A549 (cell line): Measurements from ENCODE around the gene AMDHD1. TPM values are rescaled to one million over a fixed set of nuclear protein-coding genes. Genes with fewer than 3 reads are reported as not detected.

ENCODE experiments used
- ATAC-seq, 2 experiments: fragments of 200-7000 bp in 1 of 2; fragments of >200 bp in 1 of 2; cut with Nextera tagmentation in 1 of 2; cut with Tn5 transposase in 1 of 2; 3 replicates each; pipeline versions ENCODE4 v1.8.0 to v1.9.1; 2018 to 2020; ENCODE audit warnings: mild to moderate bottlenecking in 1 of 2, moderate library complexity in 1 of 2
- CTCF ChIA-PET: fragments of 300-600 bp; sonication (Branson Sonifier 250); formaldehyde crosslinking; extraction: SDS; loops from one replicate; lab custom pipeline; 2021; ENCODE audit warnings: antibody characterized with exemption, inconsistent platforms; lab: Yijun Ruan, JAX
- POLR2A ChIA-PET: fragments of 350-600 bp; formaldehyde crosslinking; extraction: SDS; loops from one replicate; lab custom pipeline; 2021; ENCODE audit warnings: antibody characterized with exemption, inconsistent platforms; lab: Yijun Ruan, JAX
- DNase-seq, 2 experiments: peaks; one replicate each; pipeline versions ENCODE4 v3.0.0 to v3.0.0-alpha.2; 2011 to 2016; ENCODE audit warnings: low read depth in 1 of 2, low spot score in 1 of 2
- FAIRE-seq: peaks from 2 replicates; lab custom pipeline; 2011; peaks lifted over from hg19 to GRCh38; lab: Jason Lieb, UNC
- H3K27ac ChIP-seq, 2 experiments: fragments of >200 bp; sonication (Bioruptor Twin); formaldehyde crosslinking; 3 replicates each; pipeline ENCODE4 v1.5.1; 2016 to 2017
- H3K4me1 ChIP-seq: fragments of >200 bp; sonication (Bioruptor Twin); formaldehyde crosslinking; 3 replicates; pipeline ENCODE4 v1.6.1; 2016
- H3K4me2 ChIP-seq: fragments of >200 bp; sonication (Bioruptor Twin); formaldehyde crosslinking; 3 replicates; pipeline ENCODE4 v1.6.1; 2016
- H3K4me3 ChIP-seq: fragments of >200 bp; sonication (Bioruptor Twin); formaldehyde crosslinking; 3 replicates; pipeline ENCODE4 v1.5.1; 2016
- H3K9me3 ChIP-seq: fragments of >200 bp; sonication (Bioruptor Twin); formaldehyde crosslinking; 3 replicates; pipeline ENCODE4 v1.6.1; 2016
- ATOH8 ChIP-seq: fragments of 250-450 bp; sonication (Bioruptor Pico); IDR thresholded peaks from 2 replicates; pipeline ENCODE4 v1.5.0; 2020; ENCODE audit warnings: low read depth, mild to moderate bottlenecking, moderate library complexity
- BHLHE40 ChIP-seq: IDR thresholded peaks from 2 replicates; pipeline ENCODE4 v1.6.1; 2012; ENCODE audit warnings: low read depth, low read length, inconsistent platforms
- CHD2 ChIP-seq: fragments of 150-350 bp; IDR thresholded peaks from 2 replicates; pipeline ENCODE4 v1.6.1; 2014; ENCODE audit warnings: low read length; ENCODE audit not compliant: partially characterized antibody
- CHD4 ChIP-seq: fragments of 200-600 bp; sonication (generic); IDR thresholded peaks from 2 replicates; pipeline ENCODE4 v1.6.1; 2016; ENCODE audit warnings: antibody characterized with exemption, mild to moderate bottlenecking, borderline replicate concordance
- CTCF ChIP-seq: fragments of >200 bp; sonication (Bioruptor Twin); formaldehyde crosslinking; IDR thresholded peaks from 3 replicates; pipeline ENCODE4 v1.5.1; 2016
- EHF ChIP-seq: fragments of 250-450 bp; sonication (Bioruptor Pico); IDR thresholded peaks from 2 replicates; pipeline ENCODE4 v1.5.0; 2020; ENCODE audit warnings: mild to moderate bottlenecking
- EHMT2 ChIP-seq: fragments of 200-600 bp; sonication (generic); IDR thresholded peaks from 2 replicates; pipeline ENCODE4 v1.6.1; 2016; ENCODE audit warnings: antibody characterized with exemption, low read depth, mild to moderate bottlenecking, moderate library complexity
- ESRRA ChIP-seq: fragments of 150-350 bp; IDR thresholded peaks from 2 replicates; pipeline ENCODE4 v1.6.1; 2014; ENCODE audit warnings: mild to moderate bottlenecking, low read length, borderline replicate concordance
- HOXB5 ChIP-seq: fragments of 250-450 bp; sonication (Bioruptor Pico); IDR thresholded peaks from 2 replicates; pipeline ENCODE4 v1.5.0; 2020; ENCODE audit warnings: mild to moderate bottlenecking, moderate library complexity
- POLR2A ChIP-seq: IDR thresholded peaks from 2 replicates; pipeline ENCODE4 v1.6.1; 2012; ENCODE audit warnings: mild to moderate bottlenecking, low read length
- RFX5 ChIP-seq: fragments of 450-650 bp; IDR thresholded peaks from 2 replicates; pipeline ENCODE4 v1.7.1; 2014; ENCODE audit warnings: antibody characterized with exemption, mild to moderate bottlenecking, moderate library complexity
- WGBS: methylation state at CpG from one replicate; pipeline ENCODE4 v1.1.6; 2017; ENCODE audit errors: missing lambda C conversion rate; 5-methylcytosine and 5-hydroxymethylcytosine counted together
- polyA minus RNA-seq: library from RNA; depleted of rRNA, polyadenylated mRNA; stranded (reverse); fragments of >200 nt; gene quantifications from 2 replicates; pipeline ENCODE4 v1.2.3, GENCODE V29; 2011; rRNA and poly(A)+ RNA removed
- polyA plus RNA-seq, 4 experiments: library from polyadenylated mRNA; depleted of rRNA in 3 of 4; stranded (reverse); fragments of >200 nt; fragmentation: RNase III in 1 of 4; extraction: RNeasy Plus Mini Kit Qiagen cat#74134 plus additional on column Dnase treatment in 1 of 4; gene quantifications; 2 replicates in 3 of 4; 3 replicates in 1 of 4; pipeline ENCODE4 v1.2.3, GENCODE V29; 2011 to 2017
- TF ChIP-seq, protein P1 (sequence below): fragments of 200-600 bp; sonication (generic); IDR thresholded peaks from 2 replicates; pipeline ENCODE4 v1.6.1; 2016; ENCODE audit warnings: antibody characterized with exemption, mild to moderate bottlenecking, moderate library complexity
- TF ChIP-seq, protein P2 (sequence below): IDR thresholded peaks from 2 replicates; pipeline ENCODE4 v1.6.1; 2012

AMDHD1 gene
- polyA plus RNA-seq (2011; rRNA removed), result 7.7 and 8.8 TPM in 2 replicates
- polyA plus RNA-seq (2012; cell fraction: cytosol; rRNA removed), result 3.7 and 4.7 TPM in 2 replicates
- 4.2 and 6.4 TPM in 2 replicates for polyA plus RNA-seq (2012; cell fraction: nucleus; rRNA removed)
- polyA plus RNA-seq (2017; fragmentation: RNase III; extraction: RNeasy Plus Mini Kit Qiagen cat#74134 plus additional on column Dnase treatment), result 3.5 to 4.1 TPM (median 4.1 TPM) in 3 replicates
- 3.8 and 4.4 TPM in 2 replicates for polyA minus RNA-seq

DNA sequence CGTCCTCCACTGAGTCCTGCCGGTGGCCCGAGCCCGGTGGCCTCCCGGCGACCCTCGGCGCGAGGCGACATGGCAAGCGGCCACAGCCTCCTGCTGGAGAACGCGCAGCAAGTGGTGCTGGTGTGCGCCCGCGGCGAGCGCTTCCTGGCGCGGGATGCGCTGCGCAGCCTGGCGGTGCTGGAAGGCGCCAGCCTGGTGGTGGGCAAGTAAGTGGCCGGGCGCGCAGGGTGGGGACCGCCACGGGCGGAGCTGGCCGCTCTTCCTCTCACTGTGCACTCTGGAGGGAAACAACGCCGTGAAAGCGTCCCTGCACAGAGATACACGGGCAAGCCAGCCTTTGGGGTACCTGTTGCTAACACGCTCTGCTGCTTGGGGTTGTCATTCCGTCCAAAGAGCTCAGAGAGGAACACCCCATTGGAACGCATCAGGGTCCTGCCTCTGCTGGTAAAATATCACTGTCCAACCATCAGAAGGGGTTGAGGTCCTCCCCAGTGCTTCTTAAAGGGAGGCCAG lies at the start of gene AMDHD1:
Gene AMDHD1 (plus strand): TSS at position 2 of the 513 bp plus-strand sequence. CDS start 68 bp downstream, at position 70.
- no peak for FAIRE-seq
- peaks cover 25% of the 10 kb centered on the region for H3K4me1 ChIP-seq
- TF ChIP-seq EHF, result no peak
- peak; percentile 52; the same call in 1 of the 2 replicates for TF ChIP-seq POLR2A
- TF ChIP-seq, all 56 proteins: peak for 1
- peak; percentile 80 to 81 for DNase-seq
- CTCF ChIA-PET, result interaction anchor here (0.8 to 6.7 kb wide), 11 partner anchors 8 to 360 kb away, joined by 3 to 46 read pairs (median 5); no protein-coding TSS in a partner anchor
- ATAC-seq, result peak; percentile 86 to 89
- Histone ChIP-seq H3K4me3 (peak within 1 kb of the TSS; percentile 82), H3K4me2 (peak within 1 kb of the TSS; percentile 99), H3K9me3 (no peaks in the 10 kb centered on the region), H3K27ac (peak within 1 kb of the TSS; percentile 96 to 99)
- WGBS, result 2% methylated on average over 12 of the region's 38 CpGs
- POLR2A ChIA-PET, result interaction anchor here (0.5 to 2.3 kb wide), 13 partner anchors 10 to 469 kb away, joined by 3 to 28 read pairs (median 5); partner anchors contain the start of genes CDK17, LTA4H, METAP2 and SNRPF

DNA sequence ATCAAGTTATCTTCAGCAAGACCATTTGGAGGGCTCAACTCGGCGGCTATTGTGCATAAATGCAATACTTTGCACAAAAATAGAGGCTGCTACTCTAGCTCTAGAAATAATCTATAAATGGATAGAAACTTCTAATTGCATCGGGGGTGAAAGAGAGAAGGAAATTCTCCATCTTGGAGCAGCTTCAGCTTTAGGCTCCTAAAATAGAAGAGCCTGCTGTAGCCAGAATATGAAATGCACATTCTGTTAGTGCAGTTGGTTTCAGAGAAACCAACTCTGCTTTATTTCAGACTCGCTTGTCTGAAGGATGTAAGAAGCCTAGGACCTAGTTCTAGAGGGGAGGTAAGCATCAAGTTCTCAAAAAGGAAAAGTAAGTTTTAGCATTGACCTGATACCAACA lies 46.3 kb upstream of the AMDHD1 start:
- no peak overlapping the region for H3K4me3 ChIP-seq
- H3K27ac ChIP-seq, result no peak overlapping the region
- H3K9me3 ChIP-seq, result peaks cover 9% of the 10 kb centered on the region; the same call in 2 of the 3 replicates
- ChIA-PET CTCF (interaction anchor here (1.2 to 4.1 kb wide), 2 partner anchors 21 to 47 kb away, joined by 3 to 16 read pairs; no protein-coding TSS in a partner anchor), POLR2A (no interaction called here)
- H3K4me1 ChIP-seq, result no peaks in the 10 kb centered on the region
- 74% methylated on average over 4 of the region's 4 CpGs for WGBS
- FAIRE-seq (peak; percentile 65), ATAC-seq (no peak), DNase-seq (no peak)
- TF ChIP-seq EHMT2 (no peak), EHF (no peak), HOXB5 (CRISPR knock-in tag) (no peak), CHD4 (no peak)
- TF ChIP-seq, protein P1, sequence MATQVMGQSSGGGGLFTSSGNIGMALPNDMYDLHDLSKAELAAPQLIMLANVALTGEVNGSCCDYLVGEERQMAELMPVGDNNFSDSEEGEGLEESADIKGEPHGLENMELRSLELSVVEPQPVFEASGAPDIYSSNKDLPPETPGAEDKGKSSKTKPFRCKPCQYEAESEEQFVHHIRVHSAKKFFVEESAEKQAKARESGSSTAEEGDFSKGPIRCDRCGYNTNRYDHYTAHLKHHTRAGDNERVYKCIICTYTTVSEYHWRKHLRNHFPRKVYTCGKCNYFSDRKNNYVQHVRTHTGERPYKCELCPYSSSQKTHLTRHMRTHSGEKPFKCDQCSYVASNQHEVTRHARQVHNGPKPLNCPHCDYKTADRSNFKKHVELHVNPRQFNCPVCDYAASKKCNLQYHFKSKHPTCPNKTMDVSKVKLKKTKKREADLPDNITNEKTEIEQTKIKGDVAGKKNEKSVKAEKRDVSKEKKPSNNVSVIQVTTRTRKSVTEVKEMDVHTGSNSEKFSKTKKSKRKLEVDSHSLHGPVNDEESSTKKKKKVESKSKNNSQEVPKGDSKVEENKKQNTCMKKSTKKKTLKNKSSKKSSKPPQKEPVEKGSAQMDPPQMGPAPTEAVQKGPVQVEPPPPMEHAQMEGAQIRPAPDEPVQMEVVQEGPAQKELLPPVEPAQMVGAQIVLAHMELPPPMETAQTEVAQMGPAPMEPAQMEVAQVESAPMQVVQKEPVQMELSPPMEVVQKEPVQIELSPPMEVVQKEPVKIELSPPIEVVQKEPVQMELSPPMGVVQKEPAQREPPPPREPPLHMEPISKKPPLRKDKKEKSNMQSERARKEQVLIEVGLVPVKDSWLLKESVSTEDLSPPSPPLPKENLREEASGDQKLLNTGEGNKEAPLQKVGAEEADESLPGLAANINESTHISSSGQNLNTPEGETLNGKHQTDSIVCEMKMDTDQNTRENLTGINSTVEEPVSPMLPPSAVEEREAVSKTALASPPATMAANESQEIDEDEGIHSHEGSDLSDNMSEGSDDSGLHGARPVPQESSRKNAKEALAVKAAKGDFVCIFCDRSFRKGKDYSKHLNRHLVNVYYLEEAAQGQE, result no peak
- H3K4me2 ChIP-seq, result no peak overlapping the region

GRCh38 chr12:95898081-95898480 lies 45.0 kb upstream of the AMDHD1 start:
- 25% methylated on average over 4 of the region's 4 CpGs for WGBS
- POLR2A ChIA-PET, result no interaction called here

DNA sequence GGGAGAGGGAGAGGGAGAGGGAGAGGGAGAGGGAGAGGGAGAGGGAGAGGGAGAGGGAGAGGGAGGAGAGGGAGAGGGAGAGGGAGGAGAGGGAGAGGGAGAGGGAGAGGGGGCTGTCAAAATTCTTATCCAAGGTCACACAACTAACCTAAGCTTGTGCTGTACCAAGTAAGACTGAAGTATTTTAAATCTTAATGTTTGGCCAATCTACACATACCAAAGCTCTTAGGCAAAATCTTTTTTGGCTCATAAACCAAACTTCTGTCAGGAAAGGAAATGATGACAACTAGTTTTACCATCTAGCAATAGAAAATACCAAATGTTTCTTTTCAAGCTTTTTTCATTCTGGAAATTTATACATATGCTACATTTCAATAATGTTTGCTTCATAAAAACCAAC lies 34.6 kb upstream of the AMDHD1 start:
- TF ChIP-seq HOXB5 (CRISPR knock-in tag) (no peak), CTCF (no peak), RFX5 (no peak), ATOH8 (no peak)
- ATAC-seq, result no peak
- ChIA-PET POLR2A (no interaction called here), CTCF (interaction anchor here (1.3 kb wide), 1 partner anchor 10 kb away, joined by 5 read pairs; no protein-coding TSS in a partner anchor)
- FAIRE-seq, result peak; percentile 18
- Histone ChIP-seq H3K4me2 (no peak overlapping the region), H3K9me3 (peaks cover 9% of the 10 kb centered on the region; the same call in 2 of the 3 replicates), H3K4me3 (no peak overlapping the region), H3K27ac (no peak overlapping the region), H3K4me1 (no peaks in the 10 kb centered on the region)
- no peak for DNase-seq

More at GRCh38 chr12:95898081-95898480, 45.0 kb upstream of the AMDHD1 start:
- no peak overlapping the region for H3K4me2 ChIP-seq
- H3K9me3 ChIP-seq, result peaks cover 16% of the 10 kb centered on the region; the same call in 2 of the 3 replicates
- no peak overlapping the region for H3K27ac ChIP-seq
- no peak for ATAC-seq
- H3K4me3 ChIP-seq, result no peak overlapping the region
- no peak for DNase-seq
- TF ChIP-seq BHLHE40 (no peak), ESRRA (no peak), POLR2A (no peak), CHD2 (no peak), CHD4 (no peak)
- TF ChIP-seq, protein P2, sequence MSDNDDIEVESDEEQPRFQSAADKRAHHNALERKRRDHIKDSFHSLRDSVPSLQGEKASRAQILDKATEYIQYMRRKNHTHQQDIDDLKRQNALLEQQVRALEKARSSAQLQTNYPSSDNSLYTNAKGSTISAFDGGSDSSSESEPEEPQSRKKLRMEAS, result no peak
- no peaks in the 10 kb centered on the region for H3K4me1 ChIP-seq
- CTCF ChIA-PET, result interaction anchor here (0.8 to 4.1 kb wide), 2 partner anchors 15 to 20 kb away, joined by 3 to 16 read pairs; no protein-coding TSS in a partner anchor
- FAIRE-seq, result no peak
